Stimulated activated CD8-positive, alpha-beta memory T cell treated with anti-CD3 and anti-CD28 coated beads, Interleukin-2, amount 100 ng/mL, for 1 hour (primary cell): Measurements from ENCODE around the gene DDX20.
A peak's percentile ranks its signal among the peaks of the same experiment; 100 is the strongest.
"Not testable (repeated sequence)": the region's sequence is repeated elsewhere in the genome, so short reads cannot be mapped to it uniquely, and the experiment has no call there.

Source experiments
- DNase-seq, 2 donors: peaks; one replicate each; pipeline ENCODE4 v3.0.0-alpha.2; 2020; ENCODE audit warnings: low read depth in 2 of 2

DDX20 gene

DNA sequence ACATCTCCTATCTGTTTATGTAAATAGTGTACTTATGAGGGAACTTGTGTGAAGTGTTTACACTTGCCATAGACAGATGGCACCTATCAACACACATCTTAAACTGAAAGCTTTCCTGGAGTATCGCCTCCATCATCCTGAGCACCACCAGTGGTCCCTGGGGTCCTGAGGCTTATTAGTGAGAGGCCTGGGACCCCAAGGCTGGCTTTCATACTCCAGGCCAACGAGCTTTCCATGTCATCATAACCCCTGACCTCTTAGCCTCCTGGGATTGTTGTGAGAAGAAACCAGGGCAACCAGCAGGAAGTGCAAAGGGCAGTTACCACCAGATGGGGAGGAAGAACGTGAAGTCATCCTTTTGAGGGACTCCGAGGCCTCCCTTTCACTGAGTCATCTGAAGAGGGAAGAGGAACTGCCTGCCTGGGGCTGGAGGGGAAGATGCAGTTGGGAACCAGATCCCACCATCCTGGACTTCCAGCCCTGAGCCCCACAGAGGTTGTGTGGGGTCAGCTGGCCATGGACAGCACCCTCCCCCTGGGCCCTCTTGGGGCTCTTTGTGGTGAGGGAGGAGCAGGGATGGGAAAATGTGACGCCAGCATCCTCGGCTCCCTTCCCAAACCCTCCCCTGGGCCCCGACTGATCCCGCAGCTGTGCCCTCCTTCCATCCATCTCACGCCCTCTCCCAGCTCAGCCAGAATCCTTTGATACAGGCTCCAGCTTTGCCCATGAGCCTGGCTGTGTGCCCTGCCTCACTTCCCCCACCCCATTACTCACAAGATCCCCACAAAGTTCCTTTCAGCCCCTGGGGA lies 22.3 kb upstream of the DDX20 start:
- no peak for DNase-seq

DNA sequence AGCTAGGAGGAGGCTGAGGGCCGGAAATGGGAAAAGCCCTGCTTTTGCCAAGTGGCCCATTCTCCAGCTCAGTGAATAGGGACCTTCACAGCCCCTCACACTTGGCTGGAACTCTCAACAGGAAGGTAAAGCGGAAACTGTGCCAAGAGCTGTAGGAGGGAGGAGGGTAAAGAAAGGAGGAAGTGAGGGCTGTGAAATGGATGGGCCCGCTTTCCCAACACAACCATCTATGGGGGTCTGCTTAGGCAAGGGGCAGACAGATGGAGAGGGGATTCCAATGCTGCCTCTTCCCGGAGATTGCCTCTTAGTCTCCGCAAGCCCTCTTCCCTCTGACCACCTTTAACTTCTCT lies 21.7 kb upstream of the DDX20 start:
- no peak for DNase-seq

DNA sequence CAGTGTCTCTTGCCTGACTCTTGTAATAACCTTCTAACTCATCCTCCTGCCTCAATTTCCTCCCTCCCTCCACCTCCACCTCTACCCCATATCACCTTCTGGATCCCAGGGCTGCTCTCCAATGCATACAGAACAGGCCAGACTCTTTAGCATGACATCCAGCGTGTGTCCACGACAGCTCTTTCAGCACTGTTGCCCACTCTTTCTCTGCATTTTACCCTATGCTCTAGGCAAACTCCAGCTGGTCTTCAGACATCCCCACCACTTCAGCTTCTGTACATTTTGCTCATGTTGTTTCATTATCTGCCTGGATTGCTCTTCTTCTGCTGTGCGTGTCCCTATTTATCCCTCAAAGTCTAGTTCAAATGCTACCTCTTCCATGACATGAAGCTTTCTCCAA lies 21.3 kb upstream of the DDX20 start:
- DNase-seq: no peak

- no peak for DNase-seq
Observed at GRCh38 chr1:111734856-111735255, 20.8 kb upstream of the DDX20 start.

DNA sequence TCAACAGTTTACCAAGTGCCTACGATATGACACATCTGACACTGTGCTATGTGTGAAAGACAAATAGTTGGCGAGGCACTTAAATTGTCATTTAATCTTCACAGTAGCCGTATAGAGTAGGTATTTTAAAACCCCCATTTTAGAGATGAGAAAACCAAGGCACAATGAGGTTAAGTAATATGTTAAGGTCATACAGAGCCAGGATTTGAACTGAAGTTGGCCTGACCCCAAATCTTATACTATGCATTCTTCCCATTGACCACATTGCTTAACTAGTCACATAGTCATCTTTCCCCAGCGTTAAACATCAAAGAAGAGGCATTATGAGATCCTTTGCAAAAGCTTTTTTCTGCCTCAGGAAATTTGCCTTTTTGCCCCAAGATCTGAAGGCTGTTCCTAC lies 20.4 kb upstream of the DDX20 start:
- no peak for DNase-seq

- no peak for DNase-seq
Observed at GRCh38 chr1:111735858-111736544, 19.7 kb upstream of the DDX20 start.

- DNase-seq: no peak
Observed at GRCh38 chr1:111736548-111737215, 19.0 kb upstream of the DDX20 start.

DNA sequence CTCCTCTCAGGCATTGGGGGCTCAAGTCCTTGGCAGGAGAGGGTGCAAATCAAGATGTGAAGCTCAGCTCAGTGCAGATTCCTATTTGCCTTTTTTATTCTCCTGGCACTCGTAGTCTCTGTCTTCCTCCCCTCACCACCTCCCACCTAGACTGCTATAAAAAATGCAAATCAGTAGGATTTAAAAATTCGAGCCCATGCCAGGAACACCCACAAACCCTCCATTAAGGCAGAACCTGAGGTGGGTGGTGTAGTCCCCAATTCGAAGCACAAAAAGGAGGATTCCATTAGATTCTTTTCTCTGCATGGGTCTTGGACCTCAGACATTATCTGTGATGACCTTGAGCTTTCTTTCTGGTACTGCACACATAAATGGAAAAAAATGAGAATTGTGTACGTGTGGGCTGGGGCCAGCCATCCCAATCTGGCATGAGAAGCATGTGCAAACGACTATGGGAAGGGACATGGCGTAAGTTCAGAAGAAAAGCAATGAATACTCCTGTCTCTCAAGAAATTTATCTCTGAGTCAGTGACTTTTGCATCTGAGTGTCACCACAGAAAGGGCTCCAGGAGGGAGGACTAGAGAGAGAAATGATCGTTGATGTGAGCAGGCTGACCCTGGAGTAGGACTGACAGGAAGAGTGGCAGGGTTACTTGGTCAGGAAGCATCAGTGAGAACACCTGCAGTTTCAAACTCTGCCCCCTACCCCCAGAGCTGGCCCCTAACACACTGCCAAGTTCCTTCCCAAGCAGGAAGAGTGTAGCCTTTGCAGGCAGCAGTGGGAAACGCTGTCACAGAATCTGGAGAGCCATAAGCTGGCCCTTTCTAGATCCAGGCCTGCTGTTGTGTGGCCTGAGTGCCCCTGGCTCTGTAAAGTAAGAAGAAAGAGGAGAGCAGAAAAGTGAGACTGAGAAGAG lies 18.2 kb upstream of the DDX20 start:
- no peak for DNase-seq

- no peak for DNase-seq
Observed at GRCh38 chr1:111738133-111738435, 17.6 kb upstream of the DDX20 start.

DNA sequence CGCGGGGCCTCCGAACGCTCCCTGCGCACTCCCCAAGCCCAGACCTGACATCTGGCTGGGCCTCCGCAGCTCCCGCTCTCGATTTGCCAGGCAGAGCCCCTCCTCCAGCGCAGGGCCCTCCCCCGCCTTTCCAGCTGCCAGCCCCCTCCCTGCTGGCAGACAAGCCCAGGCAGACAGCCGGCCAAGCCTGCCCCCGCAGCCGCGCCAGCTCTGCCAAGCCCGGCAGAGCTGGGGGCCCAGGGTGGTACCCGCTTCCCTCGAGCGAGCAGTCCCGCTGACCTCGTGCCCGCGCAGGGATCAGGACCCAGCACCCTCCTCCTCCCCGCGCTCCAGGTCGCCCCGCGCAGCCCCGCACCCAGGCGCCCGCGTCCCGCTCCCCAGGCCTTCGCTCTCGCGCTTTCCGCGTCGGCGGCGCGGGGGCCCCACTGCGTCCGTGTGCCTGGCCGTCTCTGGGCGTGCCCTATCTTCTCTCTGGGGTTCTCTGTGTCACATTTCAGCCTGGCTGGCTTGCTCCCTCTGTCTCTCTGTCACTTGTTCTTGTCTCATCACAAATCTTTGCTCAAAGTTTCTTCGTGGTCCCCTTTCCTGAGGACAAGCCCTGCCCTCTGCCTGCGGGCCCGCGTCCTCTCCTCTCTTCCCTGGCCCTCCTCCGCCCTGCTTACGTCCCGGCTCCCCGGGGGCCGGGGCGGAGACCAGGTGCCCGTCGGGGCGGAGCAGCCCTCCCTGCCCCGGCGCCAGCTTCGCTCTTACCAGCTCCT lies 17.1 kb upstream of the DDX20 start:
- no peak for DNase-seq

GRCh38 chr1:111739194-111739924 lies 16.3 kb upstream of the DDX20 start, which contains the start of gene INKA2:
Gene INKA2 (minus strand): TSS chr1:111739395. CDS start chr1:111739242, 153 bp downstream.
- DNase-seq: peak in 1 of 2 donors; percentile 33

- no peak for DNase-seq
Observed at GRCh38 chr1:111739925-111740765, 15.6 kb upstream of the DDX20 start.

GRCh38 chr1:111742292-111742691 lies 13.4 kb upstream of the DDX20 start:
- not testable (repeated sequence) for DNase-seq

DNA sequence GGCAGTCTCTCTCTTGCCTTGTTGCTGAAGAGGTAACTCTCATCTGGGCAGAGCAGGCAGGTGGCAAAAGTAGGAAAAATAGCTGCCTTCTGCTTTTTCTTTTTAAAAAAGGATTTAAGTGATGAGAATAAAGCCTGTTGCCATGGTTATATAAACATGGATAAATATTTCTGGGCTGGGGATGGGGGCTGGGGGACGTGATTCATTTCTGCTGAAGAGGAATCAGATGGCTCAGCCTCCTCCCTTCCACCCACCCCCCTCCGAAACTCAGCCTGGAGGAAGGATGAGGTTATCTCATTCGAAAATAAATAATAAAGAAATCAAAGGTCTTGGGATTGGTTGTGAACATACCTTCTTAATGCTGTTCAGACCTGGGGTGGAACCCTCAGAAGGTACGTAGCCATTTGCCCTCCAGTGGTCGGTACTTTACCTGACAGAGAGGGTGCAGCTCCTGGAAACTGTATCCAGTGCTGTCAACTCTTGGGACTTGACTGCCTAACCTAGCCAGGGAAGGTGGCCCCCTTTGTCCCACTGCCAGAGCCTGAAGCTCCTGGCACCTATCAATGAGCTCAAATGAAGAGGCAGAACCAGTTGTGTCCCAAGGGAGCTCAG lies 12.7 kb upstream of the DDX20 start:
- DNase-seq: no peak

DNA sequence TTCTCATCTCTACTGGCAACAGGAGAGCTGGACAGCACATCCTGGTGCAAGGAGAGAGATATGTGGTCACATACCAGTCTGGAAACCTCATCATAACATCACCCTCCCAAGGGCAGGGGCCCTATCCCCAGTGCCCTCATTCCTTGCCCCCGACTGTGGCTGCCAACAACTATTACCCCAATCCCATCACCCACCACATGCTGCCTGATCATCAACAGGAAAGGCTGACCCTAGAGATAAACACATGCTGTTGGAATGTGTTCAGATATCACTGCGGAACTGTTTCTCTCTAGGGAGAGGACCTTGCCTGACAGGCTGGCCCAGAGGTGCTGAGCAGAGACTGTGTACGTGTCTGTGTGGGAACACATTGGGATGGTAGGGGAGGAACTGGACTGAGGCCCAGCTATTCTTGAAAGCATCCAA lies 12.0 kb upstream of the DDX20 start:
- DNase-seq: no peak

GRCh38 chr1:111745675-111746613 lies 9.8 kb upstream of the DDX20 start:
- DNase-seq: no peak

GRCh38 chr1:111746614-111746999 lies 9.1 kb upstream of the DDX20 start:
- no peak for DNase-seq

DNA sequence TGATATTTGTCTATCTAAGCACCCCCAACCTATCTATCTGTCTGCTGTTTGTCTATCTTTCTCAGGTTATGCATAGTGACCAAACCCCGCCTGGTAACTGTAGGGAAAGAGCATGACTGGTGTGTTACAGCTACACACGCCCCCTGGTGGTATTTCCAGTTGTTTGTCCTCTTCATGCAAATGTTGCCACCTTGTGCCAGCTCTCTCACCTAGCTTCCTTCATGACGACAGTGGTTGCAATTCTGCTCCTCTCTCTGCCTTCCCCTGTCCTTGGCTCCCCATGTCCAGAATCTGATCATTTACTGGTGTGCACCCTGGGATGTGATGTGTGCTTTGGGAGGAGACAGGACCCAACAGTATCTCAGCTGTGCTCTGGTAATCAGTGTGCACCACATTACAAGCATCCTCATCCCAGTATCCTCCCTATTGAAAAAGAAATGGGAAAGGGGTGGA lies 8.4 kb upstream of the DDX20 start:
- no peak for DNase-seq
